Measurements from ENCODE around the gene ZNF281. TPM values are rescaled to one million over a fixed set of nuclear protein-coding genes. Genes with fewer than 3 reads are reported as not detected.

Gene ZNF281
- total RNA-seq, 6 experiments from 2014 or later = 12.6 to 15.2 (median 13.8) TPM

DNA sequence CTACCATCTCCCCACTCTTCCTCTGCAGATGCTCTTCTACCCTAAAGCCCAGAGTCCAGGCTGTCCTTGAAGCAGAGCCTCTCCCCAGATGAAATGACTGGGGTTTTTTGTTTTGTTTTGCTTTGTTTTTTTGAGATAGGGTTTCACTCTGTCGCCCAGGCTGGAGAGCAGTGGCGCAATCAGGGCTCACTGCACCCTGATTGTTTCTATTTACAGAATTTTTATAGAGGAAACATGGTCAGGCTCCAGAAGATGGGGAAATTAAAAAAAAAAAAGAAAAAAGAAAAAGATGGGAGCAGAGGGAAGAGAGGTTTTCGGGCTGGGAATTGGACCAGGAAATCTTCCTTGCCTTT lies 43.7 kb upstream of the ZNF281 start:
- Histone ChIP-seq H3K27ac (no peak overlapping the region), H3K27me3 (no peaks in the 10 kb centered on the region), H3K4me1 (no peaks in the 10 kb centered on the region), H3K4me3 (no peak overlapping the region), H3K36me3 (no peaks in the 10 kb centered on the region), H3K9me3 (no peaks in the 10 kb centered on the region)
- TF ChIP-seq, protein P1, sequence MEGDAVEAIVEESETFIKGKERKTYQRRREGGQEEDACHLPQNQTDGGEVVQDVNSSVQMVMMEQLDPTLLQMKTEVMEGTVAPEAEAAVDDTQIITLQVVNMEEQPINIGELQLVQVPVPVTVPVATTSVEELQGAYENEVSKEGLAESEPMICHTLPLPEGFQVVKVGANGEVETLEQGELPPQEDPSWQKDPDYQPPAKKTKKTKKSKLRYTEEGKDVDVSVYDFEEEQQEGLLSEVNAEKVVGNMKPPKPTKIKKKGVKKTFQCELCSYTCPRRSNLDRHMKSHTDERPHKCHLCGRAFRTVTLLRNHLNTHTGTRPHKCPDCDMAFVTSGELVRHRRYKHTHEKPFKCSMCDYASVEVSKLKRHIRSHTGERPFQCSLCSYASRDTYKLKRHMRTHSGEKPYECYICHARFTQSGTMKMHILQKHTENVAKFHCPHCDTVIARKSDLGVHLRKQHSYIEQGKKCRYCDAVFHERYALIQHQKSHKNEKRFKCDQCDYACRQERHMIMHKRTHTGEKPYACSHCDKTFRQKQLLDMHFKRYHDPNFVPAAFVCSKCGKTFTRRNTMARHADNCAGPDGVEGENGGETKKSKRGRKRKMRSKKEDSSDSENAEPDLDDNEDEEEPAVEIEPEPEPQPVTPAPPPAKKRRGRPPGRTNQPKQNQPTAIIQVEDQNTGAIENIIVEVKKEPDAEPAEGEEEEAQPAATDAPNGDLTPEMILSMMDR (IDR thresholded peaks at IDR 0.05) = no peak
- TF ChIP-seq POLR2A (IDR thresholded peaks at IDR 0.05) = no peak
- 57% methylated on average over 3 of the region's 3 CpGs for WGBS (ENCODE audit: insufficient coverage, low coverage, low lambda C conversion rate, missing lambda C conversion rate)
- DNase-seq (no peak), ATAC-seq (no peak)
- intact Hi-C loops (cut with DNase I) = no loop called here

DNA sequence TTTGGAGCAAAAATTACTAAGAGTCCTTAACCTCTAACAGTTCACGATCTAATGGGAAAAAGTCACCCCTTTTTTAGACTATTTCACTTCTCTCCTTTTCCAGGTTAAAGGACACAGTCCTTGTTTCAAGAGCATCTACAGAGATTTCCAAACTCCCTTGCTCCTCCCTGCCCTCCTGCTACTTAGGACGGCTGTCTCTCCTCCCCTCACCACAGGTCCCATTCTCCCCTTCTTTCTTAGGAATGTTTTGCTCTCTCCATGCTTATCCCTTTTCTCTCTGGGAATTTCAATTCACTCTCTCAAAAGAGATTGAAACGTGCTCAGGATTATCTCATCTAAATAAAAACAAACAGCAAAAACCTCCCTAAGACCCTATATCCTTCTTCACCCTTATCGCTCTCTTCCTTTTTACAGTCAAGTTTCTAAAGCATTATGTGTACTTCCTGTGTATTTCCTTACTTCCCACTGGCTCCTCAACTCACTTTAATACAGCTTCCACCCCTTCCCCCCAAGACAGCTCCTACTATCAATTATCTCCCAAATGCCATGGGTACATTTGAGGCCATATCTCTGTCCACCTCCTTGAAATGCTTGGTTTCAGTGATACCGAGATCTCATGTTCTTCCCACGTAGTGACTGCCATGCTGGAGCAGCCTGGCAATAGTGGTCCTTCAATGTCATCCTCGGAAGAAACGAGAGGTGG lies 43.2 kb upstream of the ZNF281 start:
- no peaks in the 10 kb centered on the region for H3K36me3 ChIP-seq
- WGBS (ENCODE audit: insufficient coverage, low coverage, low lambda C conversion rate, missing lambda C conversion rate) = 76% methylated on average over 8 of the region's 8 CpGs
- H3K27ac ChIP-seq = no peak overlapping the region
- intact Hi-C loops (cut with DNase I) = no loop called here
- DNase-seq (no peak), ATAC-seq (no peak)
- H3K9me3 ChIP-seq = no peaks in the 10 kb centered on the region
- no peak overlapping the region for H3K4me3 ChIP-seq
- no peaks in the 10 kb centered on the region for H3K27me3 ChIP-seq
- TF ChIP-seq, protein P1 (IDR thresholded peaks at IDR 0.05) = no peak
- TF ChIP-seq POLR2A (IDR thresholded peaks at IDR 0.05) = no peak
- H3K4me1 ChIP-seq = no peaks in the 10 kb centered on the region

DNA sequence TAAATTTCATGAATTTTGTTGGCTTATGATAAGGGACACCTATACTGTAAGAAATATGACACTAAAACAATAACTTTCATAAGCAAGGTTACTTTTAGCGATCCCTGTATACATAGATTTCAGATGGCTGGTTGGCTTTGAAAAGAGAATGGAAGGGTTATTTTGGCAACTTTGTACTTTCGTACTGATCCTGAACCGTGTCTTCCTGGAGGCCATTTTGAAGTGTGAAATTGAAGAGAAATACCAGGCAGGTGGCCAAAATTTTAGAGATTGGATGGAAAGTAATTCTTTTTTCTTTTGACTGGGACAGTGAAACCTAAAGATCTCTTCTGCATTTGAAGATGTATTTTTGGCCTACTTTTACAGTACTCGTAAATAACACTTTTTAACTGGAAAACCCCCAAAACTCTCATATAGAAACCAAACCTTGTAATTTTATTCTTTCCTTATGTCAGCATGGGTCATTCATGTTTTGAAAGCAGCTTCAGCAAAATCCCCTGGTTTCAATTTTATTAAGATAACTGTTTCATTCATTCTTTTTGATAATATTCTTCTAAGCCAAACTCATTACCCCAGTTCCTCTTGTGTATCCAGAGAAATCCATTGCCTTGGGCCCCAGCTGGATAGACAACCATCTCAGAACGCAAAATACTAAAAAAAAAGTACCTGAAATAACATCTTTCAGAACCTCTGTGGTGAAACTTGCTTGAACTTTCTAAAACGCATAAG lies 38.4 kb upstream of the ZNF281 start:
- intact Hi-C loops (cut with DNase I) = no loop called here
- WGBS (ENCODE audit: insufficient coverage, low coverage, low lambda C conversion rate, missing lambda C conversion rate) = 77% methylated on average over 5 of the region's 6 CpGs
- no peaks in the 10 kb centered on the region for H3K27me3 ChIP-seq
- no peak for ATAC-seq
- H3K27ac ChIP-seq = no peak overlapping the region
- no peak overlapping the region for H3K4me3 ChIP-seq
- no peaks in the 10 kb centered on the region for H3K9me3 ChIP-seq
- H3K36me3 ChIP-seq = no peaks in the 10 kb centered on the region
- TF ChIP-seq, protein P1 (IDR thresholded peaks at IDR 0.05) = no peak
- no peak for TF ChIP-seq POLR2A (IDR thresholded peaks at IDR 0.05)
- H3K4me1 ChIP-seq = no peaks in the 10 kb centered on the region
- no peak for DNase-seq

DNA sequence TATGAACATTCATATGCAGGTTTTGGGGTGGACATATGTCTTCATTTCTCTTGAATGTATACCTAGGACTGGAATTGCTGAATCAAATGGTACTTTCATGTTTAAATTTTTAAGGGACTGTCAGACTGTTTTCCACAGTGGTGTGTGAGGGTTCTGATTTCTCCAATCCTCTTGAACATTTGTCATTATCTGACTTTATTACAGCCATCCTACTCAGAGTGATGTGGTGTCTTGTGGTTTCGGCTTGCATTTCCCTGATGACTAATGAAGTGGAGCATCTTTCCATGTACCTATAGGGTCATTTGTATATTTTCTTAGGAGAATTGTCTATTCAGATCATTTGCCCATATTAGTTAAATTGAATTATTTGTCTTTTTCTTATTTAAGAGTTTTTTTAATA lies 35.4 kb upstream of the ZNF281 start:
- no peak for ATAC-seq

More for the DNA sequence above, 35.4 kb upstream of the ZNF281 start:
- Histone ChIP-seq H3K36me3 (no peaks in the 10 kb centered on the region), H3K4me3 (no peak overlapping the region), H3K9me3 (no peaks in the 10 kb centered on the region), H3K27me3 (no peaks in the 10 kb centered on the region), H3K27ac (no peak overlapping the region), H3K4me1 (no peaks in the 10 kb centered on the region)
- TF ChIP-seq POLR2A (IDR thresholded peaks at IDR 0.05) = no peak
- TF ChIP-seq, protein P1 (IDR thresholded peaks at IDR 0.05) = no peak
- DNase-seq = no peak
- 82% methylated on average over 1 of the region's 1 CpG for WGBS (ENCODE audit: insufficient coverage, low coverage, low lambda C conversion rate, missing lambda C conversion rate)
- intact Hi-C loops (cut with DNase I) = no loop called here
